Tibial artery (tissue), 4 donors: ENCODE data around the gene WDR59.
A peak's percentile ranks its signal among the peaks of the same experiment; 100 is the strongest.

ENCODE experiments used
- DNase-seq, 2 donors: peaks; one replicate each; pipeline ENCODE4 v3.0.0-alpha.2; 2019
- H3K27ac ChIP-seq, 2 donors: fragments of 200-600 bp; sonication (generic) in 1 of 2; 1 replicate in 1 of 2; 2 replicates in 1 of 2; pipeline ENCODE4 v1.5.1; 2018 to 2019; ENCODE audit warnings: mild to moderate bottlenecking in 1 of 2
- H3K27me3 ChIP-seq, 2 donors: fragments of 200-600 bp; sonication (generic) in 1 of 2; one replicate each; pipeline versions ENCODE4 v1.5.1 to v1.6.0; 2016 to 2019
- H3K36me3 ChIP-seq, 3 donors: fragments of 200-600 bp; sonication (generic) in 2 of 3; one replicate each; pipeline ENCODE4 v1.5.1; 2016 to 2019; ENCODE audit warnings: mild to moderate bottlenecking in 2 of 3
- H3K4me1 ChIP-seq, 4 donors: fragments of 200-600 bp; sonication (generic) in 2 of 4; 1 replicate in 3 of 4; 2 replicates in 1 of 4; pipeline ENCODE4 v1.5.1; 2016 to 2019
- H3K4me3 ChIP-seq, 2 donors: fragments of 200-600 bp; sonication (generic) in 1 of 2; 1 replicate in 1 of 2; 2 replicates in 1 of 2; pipeline ENCODE4 v1.5.1; 2018 to 2019; ENCODE audit warnings: mild to moderate bottlenecking in 2 of 2
- H3K9me3 ChIP-seq, 3 donors: fragments of 200-600 bp; sonication (generic) in 1 of 3; one replicate each; pipeline ENCODE4 v1.5.1; 2016 to 2019
- CTCF ChIP-seq, 2 experiments: fragments of 200-600 bp in 1 of 2; fragments of 450-650 bp in 1 of 2; IDR thresholded peaks; one replicate each; pipeline ENCODE4 v1.5.1; 2017 to 2019; ENCODE audit warnings: antibody characterized with exemption in 2 of 2, mild to moderate bottlenecking in 1 of 2, moderate library complexity in 1 of 2
- intact Hi-C: fragments of 100-400 bp; cut with DNase I; formaldehyde crosslinking; loops from one replicate; pipeline ENCODE4 v1.15.0; 2023; ENCODE audit warnings: low total_unique reads

The WDR59 gene

GRCh38 chr16:75000481-75001081 is 15.7 kb upstream of the WDR59 start:
- DNase-seq = peak in 1 of 2 donors; percentile 25
- peaks cover 0 to 22% (median 15%) of the 10 kb centered on the region in 4 donors for H3K4me1 ChIP-seq
- intact Hi-C loops = no loop called here

GRCh38 chr16:74999609-75000480 is 14.9 kb upstream of the WDR59 start:
- H3K4me1 ChIP-seq = peaks cover 0 to 22% (median 15%) of the 10 kb centered on the region in 4 donors
- H3K36me3 ChIP-seq = no peaks in the 10 kb centered on the region
- H3K9me3 ChIP-seq = no peaks in the 10 kb centered on the region
- TF ChIP-seq CTCF (IDR thresholded peaks at IDR 0.05) = no peak
- peak; percentile 34 to 70 for DNase-seq
- peak overlapping the region; percentile 71 to 100 for H3K4me3 ChIP-seq
- H3K27ac ChIP-seq = peak overlapping the region; percentile 75 to 78
- intact Hi-C loops = no loop called here
- no peaks in the 10 kb centered on the region for H3K27me3 ChIP-seq

More at GRCh38 chr16:75000481-75001081, 15.7 kb upstream of the WDR59 start:
- no peaks in the 10 kb centered on the region for H3K27me3 ChIP-seq
- H3K9me3 ChIP-seq = no peaks in the 10 kb centered on the region
- H3K4me3 ChIP-seq = peak overlapping the region; percentile 71 to 100
- no peaks in the 10 kb centered on the region for H3K36me3 ChIP-seq
- H3K27ac ChIP-seq = peak overlapping the region in 1 of 2 donors; percentile 75
- no peak for TF ChIP-seq CTCF (IDR thresholded peaks at IDR 0.05)

GRCh38 chr16:74999219-74999608 is 14.3 kb upstream of the WDR59 start:
- peak overlapping the region; percentile 71 to 100 for H3K4me3 ChIP-seq
- H3K27ac ChIP-seq = peak overlapping the region; percentile 75 to 78
- intact Hi-C loops = no loop called here
- H3K9me3 ChIP-seq = no peaks in the 10 kb centered on the region
- H3K4me1 ChIP-seq = peaks cover 0 to 22% (median 15%) of the 10 kb centered on the region in 4 donors
- H3K36me3 ChIP-seq = no peaks in the 10 kb centered on the region
- no peak for TF ChIP-seq CTCF (IDR thresholded peaks at IDR 0.05)
- H3K27me3 ChIP-seq = no peaks in the 10 kb centered on the region
- peak in 1 of 2 donors; percentile 71 for DNase-seq

GRCh38 chr16:74998481-74999218 is 13.7 kb upstream of the WDR59 start, which contains the start of gene ZNRF1:
ZNRF1 (plus strand) TSS chr16:74999024; CDS start chr16:74999672, 648 bp downstream.
- no peaks in the 10 kb centered on the region for H3K36me3 ChIP-seq
- peak; percentile 77 to 83 for TF ChIP-seq CTCF (IDR thresholded peaks at IDR 0.05)
- H3K9me3 ChIP-seq = no peaks in the 10 kb centered on the region
- peaks cover 0 to 22% (median 15%) of the 10 kb centered on the region in 4 donors for H3K4me1 ChIP-seq
- intact Hi-C loops = loop anchor here (1.0 kb wide), 1 partner anchor 113 kb away; no protein-coding TSS in a partner anchor
- peak; percentile 70 to 89 for DNase-seq
- peak within 1 kb of the TSS; percentile 75 to 78 for H3K27ac ChIP-seq
- no peaks in the 10 kb centered on the region for H3K27me3 ChIP-seq
- H3K4me3 ChIP-seq = peak within 1 kb of the TSS; percentile 71 to 100

GRCh38 chr16:74997042-74997491 is 12.1 kb upstream of the WDR59 start:
- intact Hi-C loops = no loop called here
- no peaks in the 10 kb centered on the region for H3K9me3 ChIP-seq
- H3K4me1 ChIP-seq = peaks cover 0 to 22% (median 15%) of the 10 kb centered on the region in 4 donors
- H3K27ac ChIP-seq = no peak overlapping the region
- TF ChIP-seq CTCF (IDR thresholded peaks at IDR 0.05) = no peak
- no peaks in the 10 kb centered on the region for H3K27me3 ChIP-seq
- no peaks in the 10 kb centered on the region for H3K36me3 ChIP-seq
- DNase-seq = no peak
- no peak overlapping the region for H3K4me3 ChIP-seq
